K562 (cell line): ENCODE measurements around the gene NUP85. TPM values are rescaled to one million over a fixed set of nuclear protein-coding genes. Genes with fewer than 3 reads are reported as not detected.

Source experiments
- ARID3A ChIP-seq: IDR thresholded peaks from 2 replicates; pipeline ENCODE4 v1.6.1; 2012; ENCODE audit warnings: low read depth, low read length, improper control_type of control experiment, borderline replicate concordance
- BMI1 ChIP-seq: fragments of 150-350 bp; IDR thresholded peaks from 2 replicates; pipeline ENCODE4 v1.6.1; 2014; ENCODE audit warnings: low read length
- CBX3 ChIP-seq, 2 experiments: IDR thresholded peaks; 1 replicate in 1 of 2; 2 replicates in 1 of 2; pipeline ENCODE4 v1.6.1; 2012; ENCODE audit warnings: inconsistent platforms in 2 of 2, low read length in 2 of 2, borderline replicate concordance in 1 of 2, control low read depth in 1 of 2
- CBX8 ChIP-seq: fragments of 200-600 bp; sonication (generic); IDR thresholded peaks from 2 replicates; pipeline ENCODE4 v1.6.1; 2012; ENCODE audit warnings: borderline replicate concordance, mixed run types, low read depth, mild to moderate bottlenecking, moderate library complexity, mixed read lengths, low read length, control low read depth, inconsistent platforms; ENCODE audit not compliant: poor library complexity, severe bottlenecking; ENCODE audit errors: extremely low read depth
- ELF4 ChIP-seq: fragments of 450-650 bp; formaldehyde crosslinking; IDR thresholded peaks from 2 replicates; pipeline ENCODE4 v1.4.0; 2022; ENCODE audit warnings: missing genetic modification characterization
- FOXO4 ChIP-seq: fragments of 450-650 bp; formaldehyde crosslinking; IDR thresholded peaks from 2 replicates; pipeline ENCODE4 v1.4.0; 2020; ENCODE audit warnings: mild to moderate bottlenecking, moderate library complexity
- HNRNPL ChIP-seq: fragments of 200-400 bp; formaldehyde crosslinking; IDR thresholded peaks from 2 replicates; pipeline ENCODE4 v1.6.1; 2017; ENCODE audit warnings: low read depth, mild to moderate bottlenecking, low read length
- KDM2B ChIP-seq: fragments of 250-450 bp; sonication (Bioruptor Pico); IDR thresholded peaks from 2 replicates; pipeline ENCODE4 v1.8.0; 2021; ENCODE audit warnings: mild to moderate bottlenecking, moderate library complexity
- MNT ChIP-seq, 2 experiments: fragments of 450-650 bp; conservative IDR thresholded peaks; 2 replicates each; pipeline ENCODE4 v1.6.1; 2017; ENCODE audit warnings: mild to moderate bottlenecking in 2 of 2, moderate library complexity in 2 of 2
- NFRKB ChIP-seq: fragments of 450-650 bp; IDR thresholded peaks from 2 replicates; pipeline ENCODE4 v1.6.1; 2016; ENCODE audit warnings: low read depth
- RBM22 ChIP-seq: fragments of 200-400 bp; formaldehyde crosslinking; IDR thresholded peaks from 2 replicates; pipeline ENCODE4 v1.6.1; 2018; ENCODE audit warnings: low read length, low read depth; ENCODE audit not compliant: poor library complexity, severe bottlenecking
- SMARCA4 ChIP-seq: fragments of 450-650 bp; IDR thresholded peaks from 2 replicates; pipeline ENCODE4 v1.6.1; 2016
- STAT5B ChIP-seq: fragments of 250-450 bp; sonication (Bioruptor Pico); IDR thresholded peaks from 2 replicates; pipeline ENCODE4 v1.8.0; 2021; ENCODE audit warnings: mild to moderate bottlenecking, inconsistent platforms
- ZNF121 ChIP-seq: sonication (generic); formaldehyde crosslinking; conservative IDR thresholded peaks from 2 replicates; pipeline ENCODE4 v1.8.0; 2022; ENCODE audit warnings: missing genetic modification reagents
- ZNF232 ChIP-seq: sonication (generic); formaldehyde crosslinking; IDR thresholded peaks from 2 replicates; pipeline ENCODE4 v1.8.0; 2022; ENCODE audit warnings: mild to moderate bottlenecking, missing genetic modification reagents
- ZNF76 ChIP-seq: fragments of 250-450 bp; sonication (Bioruptor Pico); IDR thresholded peaks from 2 replicates; pipeline ENCODE4 v1.4.0; 2020; ENCODE audit warnings: mild to moderate bottlenecking, moderate library complexity, borderline replicate concordance
- polyA plus RNA-seq, 8 experiments: library from polyadenylated mRNA; depleted of rRNA in 4 of 8; stranded (reverse) in 5 of 8; unstranded in 3 of 8; fragments of >200 nt; fragmentation: Nextera tagmentation in 2 of 8; fragmentation: Illumina TruSeq in 1 of 8; extraction: Ambion mirVana in 2 of 8; extraction: Trizol in 1 of 8; gene quantifications; 2 replicates each; pipeline versions ENCODE4 v1.2.1 to v1.2.3, GENCODE V29; 2011 to 2014; ENCODE audit warnings: inconsistent platforms in 1 of 8, missing spikeins in 1 of 8
- total RNA-seq, 7 experiments: library from RNA; depleted of rRNA in 6 of 7; stranded (reverse); fragments of >200 nt in 6 of 7; fragmentation: Illumina TruSeq in 2 of 7; extraction: Trizol in 2 of 7; gene quantifications; 2 replicates each; pipeline versions ENCODE4 v1.2.1 to v1.2.3, GENCODE V29; 2011 to 2021; ENCODE audit warnings: low replicate concordance in 1 of 7

Gene NUP85
- total and polyA plus RNA-seq, 9 of the 15 experiments (the other 6 are each of a cell fraction or from before 2014, with no cell fraction given) = 50.2 to 177 (median 110) TPM

- TF ChIP-seq CBX8 (no peak), STAT5B (CRISPR knock-in tag) (no peak), ZNF232 (CRISPR knock-in tag) (no peak), FOXO4 (CRISPR knock-in tag) (no peak), NFRKB (peak; percentile 97), ELF4 (CRISPR knock-in tag) (peak; percentile 89), HNRNPL (peak; percentile 5; the same call in 1 of the 2 replicates), CBX3 (IDR thresholded peaks at IDR 0.05; ENCODE audit: borderline replicate concordance in 1 of 2, low read length in 2 of 2) (no peak; a peak in 1 of 3 replicates), ARID3A (no peak), ZNF76 (CRISPR knock-in tag) (no peak), MNT (conservative IDR thresholded peaks at IDR 0.05) (0 out of 4 replicates have a peak, but pooled peaks of 1 of the 2 experiments have one; percentile 32), ZNF121 (no peak), SMARCA4 (no peak), BMI1 (no peak), KDM2B (CRISPR knock-in tag) (no peak), RBM22 (no peak)
These were observed 22.7 kb upstream of the NUP85 start, which contains the start of gene SUMO2 (continued) for GRCh38 chr17:75182569-75183436.
